Left lung (tissue), 14 donors: ENCODE data around the gene CDC37L1. TPM values are rescaled to one million over a fixed set of nuclear protein-coding genes. Genes with fewer than 3 reads are reported as not detected.

Experiments
- ATAC-seq: fragments of 200-7000 bp; cut with Tn5 transposase; one replicate; pipeline ENCODE4 v1.9.1; 2020; ENCODE audit warnings: moderate library complexity
- DNase-seq, 4 donors: peaks; one replicate each; pipeline ENCODE4 v3.0.0-alpha.2; 2013 to 2020
- H3K27ac ChIP-seq, 2 donors: fragments of 200-600 bp; sonication (generic) in 1 of 2; one replicate each; pipeline versions ENCODE4 v1.5.0 to v1.8.0; 2020 to 2021
- H3K27me3 ChIP-seq, 2 donors: fragments of 200-600 bp; sonication (generic) in 1 of 2; one replicate each; pipeline versions ENCODE4 v1.5.0 to v1.8.0; 2020 to 2021
- H3K36me3 ChIP-seq, 2 donors: fragments of 200-600 bp; sonication (generic) in 1 of 2; one replicate each; pipeline versions ENCODE4 v1.5.0 to v1.8.0; 2020 to 2021
- H3K4me1 ChIP-seq, 2 donors: fragments of 200-600 bp; one replicate each; pipeline ENCODE4 v1.8.0; 2021
- H3K4me3 ChIP-seq, 2 donors: fragments of 200-600 bp; sonication (generic) in 1 of 2; one replicate each; pipeline versions ENCODE4 v1.5.0 to v1.8.0; 2020 to 2021; ENCODE audit warnings: mild to moderate bottlenecking in 1 of 2
- H3K9me3 ChIP-seq, 2 donors: fragments of 200-600 bp; sonication (generic) in 1 of 2; one replicate each; pipeline versions ENCODE4 v1.5.0 to v1.8.0; 2020 to 2021
- CTCF ChIP-seq, 2 donors: fragments of 200-600 bp; sonication (generic) in 1 of 2; IDR thresholded peaks; one replicate each; pipeline versions ENCODE4 v1.5.0 to v1.8.0; 2021; ENCODE audit warnings: antibody characterized with exemption in 2 of 2
- intact Hi-C, 2 donors: fragments of 100-400 bp; cut with DNase I; formaldehyde crosslinking; loops; one replicate each; pipeline versions ENCODE4 v1.11.2 to v1.14.2; 2022
- long read RNA-seq, 12 donors: library from polyadenylated mRNA in 2 of 12; unstranded in 2 of 12; transcript quantifications; one replicate each; pipeline ENCODE4 v2.0.0 and lab custom pipeline, GENCODE V29; 2019 to 2026
- polyA plus RNA-seq, 6 donors: library from polyadenylated mRNA; unstranded; fragments of 120-200 nt; gene quantifications; one replicate each; pipeline ENCODE4 v1.2.1, GENCODE V29; 2013; ENCODE audit not compliant: insufficient read length in 6 of 6
- total RNA-seq, 2 donors: library from RNA; stranded (reverse); fragmentation: NEBNext Ultra II Directional; extraction: Animal tissue kit (Norgen Biotek cat#: 25700); gene quantifications; one replicate each; pipeline ENCODE4 v1.2.1, GENCODE V29; 2021
- donor health status: DM: no; HTN: yes; CAD: no.
- donor health status: DM: no; HTN: no; CAD: no.

The CDC37L1 gene
- total RNA-seq, result 10 to 100 TPM; 14.5 to 16.4 TPM
- 10 to 100 TPM; 13.9 to 19.2 (median 15.8) TPM for polyA plus RNA-seq
- long read RNA-seq, donor 1, partial matches to known transcripts, result 0 of 5 reads
- long read RNA-seq, donor 1, other reads (novel, unspliced or antisense), result 0 of 5 reads
- long read RNA-seq, donor 2, transcript CDC37L1-201 (7 exons, 3,502 nt), result major isoform, 6 of 71 reads
- long read RNA-seq, donor 2, partial matches to known transcripts, result 57 of 71 reads
- long read RNA-seq, donor 2, other reads (novel, unspliced or antisense), result 6 of 71 reads
- long read RNA-seq, donor 3, transcript CDC37L1-201 (7 exons, 3,502 nt), result major isoform, 5 of 6 reads
- long read RNA-seq, donor 3, partial matches to known transcripts, result 0 of 6 reads
- long read RNA-seq, donor 3, other reads (novel, unspliced or antisense), result 0 of 6 reads
- long read RNA-seq, donor 4, transcript CDC37L1-201 (7 exons, 3,502 nt), result major isoform, 17 of 25 reads
- long read RNA-seq, donor 4, transcript CDC37L1-203 (2 exons, 784 nt), result minor isoform, 6 of 25 reads
- long read RNA-seq, donor 4, partial matches to known transcripts, result 1 of 25 reads
- long read RNA-seq, donor 4, other reads (novel, unspliced or antisense), result 1 of 25 reads
- long read RNA-seq, donor 5, partial matches to known transcripts, result 0 of 7 reads
- long read RNA-seq, donor 5, other reads (novel, unspliced or antisense), result 0 of 7 reads
- long read RNA-seq, donor 6, partial matches to known transcripts, result 0 of 3 reads
- long read RNA-seq, donor 6, other reads (novel, unspliced or antisense), result 0 of 3 reads
- long read RNA-seq, donor 7, partial matches to known transcripts, result 0 of 2 reads
- long read RNA-seq, donor 7, other reads (novel, unspliced or antisense), result 0 of 2 reads
- long read RNA-seq, donor 8, transcript CDC37L1-201 (7 exons, 3,502 nt), result major isoform, 9 of 91 reads
- long read RNA-seq, donor 8, partial matches to known transcripts, result 79 of 91 reads
- long read RNA-seq, donor 8, other reads (novel, unspliced or antisense), result 0 of 91 reads
- long read RNA-seq, donor 9, result 0 reads
- long read RNA-seq, donor 10, partial matches to known transcripts, result 0 of 2 reads
- long read RNA-seq, donor 10, other reads (novel, unspliced or antisense), result 0 of 2 reads
- long read RNA-seq, donor 11, transcript CDC37L1-201 (7 exons, 3,502 nt), result major isoform, 8 of 19 reads
- long read RNA-seq, donor 11, partial matches to known transcripts, result 7 of 19 reads
- long read RNA-seq, donor 11, other reads (novel, unspliced or antisense), result 0 of 19 reads
- long read RNA-seq, donor 12, partial matches to known transcripts, result 0 of 4 reads
- long read RNA-seq, donor 12, other reads (novel, unspliced or antisense), result 0 of 4 reads

GRCh38 chr9:4679268-4680172 is at the start of gene CDC37L1:
TSS of gene CDC37L1 (plus strand) at chr9:4679569. CDS start at chr9:4679768, 199 bp downstream.
- Histone ChIP-seq H3K9me3 (no peaks in the 10 kb centered on the region), H3K4me3 (peak within 1 kb of the TSS; percentile 58 to 88), H3K27ac (peak within 1 kb of the TSS; percentile 98), H3K4me1 (peaks cover 12 to 36% of the 10 kb centered on the region in 2 donors), H3K27me3 (no peaks in the 10 kb centered on the region), H3K36me3 (no peaks in the 10 kb centered on the region)
- peak; percentile 48 to 90 for TF ChIP-seq CTCF (IDR thresholded peaks at IDR 0.05)
- intact Hi-C loops, result no loop called here
- peak; percentile 96 to 100 (median 98) for DNase-seq
- peak; percentile 96 for ATAC-seq

- ATAC-seq (no peak), DNase-seq (no peak)
- Histone ChIP-seq H3K27me3 (no peaks in the 10 kb centered on the region), H3K27ac (no peak overlapping the region), H3K9me3 (no peaks in the 10 kb centered on the region), H3K4me3 (no peak overlapping the region), H3K36me3 (no peaks in the 10 kb centered on the region), H3K4me1 (no peaks in the 10 kb centered on the region)
- no peak for TF ChIP-seq CTCF (IDR thresholded peaks at IDR 0.05)
- intact Hi-C loops, result no loop called here
These were observed 48.5 kb upstream of the CDC37L1 start for GRCh38 chr9:4630836-4631235.

GRCh38 chr9:4638968-4639367 is 40.4 kb upstream of the CDC37L1 start:
- intact Hi-C loops, result no loop called here

More at GRCh38 chr9:4638968-4639367, 40.4 kb upstream of the CDC37L1 start:
- DNase-seq, result no peak
- no peak for ATAC-seq
- no peaks in the 10 kb centered on the region for H3K36me3 ChIP-seq
- TF ChIP-seq CTCF (IDR thresholded peaks at IDR 0.05), result no peak
- no peaks in the 10 kb centered on the region for H3K27me3 ChIP-seq
- H3K9me3 ChIP-seq, result no peaks in the 10 kb centered on the region
- no peaks in the 10 kb centered on the region for H3K4me1 ChIP-seq
- H3K27ac ChIP-seq, result no peak overlapping the region
- no peak overlapping the region for H3K4me3 ChIP-seq
